HG02885 (cell line): ENCODE measurements around the gene GAGE10.
"Not testable (repeated sequence)": the region's sequence is repeated elsewhere in the genome, so short reads cannot be mapped to it uniquely, and the experiment has no call there.

Experiments
- ATAC-seq: cut with Tn5 transposase; IDR thresholded peaks from one replicate; pipeline ENCODE4 v1.9.1; 2021; ENCODE audit warnings: mild to moderate bottlenecking; ENCODE audit not compliant: unreplicated experiment, poor library complexity

Gene GAGE10

GRCh38 chrX:49316085-49316484 lies 12.6 kb downstream of the GAGE10 start:
- no peak for ATAC-seq

- not testable (repeated sequence) for ATAC-seq
Measured at GRCh38 chrX:49321737-49322136, 18.3 kb downstream of the GAGE10 start, which contains the start of gene GAGE12J. Gene GAGE12J (plus strand): TSS chrX:49322037. CDS start chrX:49323194, 1,157 bp downstream.

- ATAC-seq, result not testable (repeated sequence)
Measured at GRCh38 chrX:49322266-49322665, 18.8 kb downstream of the GAGE10 start.

- ATAC-seq, result not testable (repeated sequence)
Measured at GRCh38 chrX:49323735-49324134, 20.3 kb downstream of the GAGE10 start.

- not testable (repeated sequence) for ATAC-seq
Measured at GRCh38 chrX:49330421-49330820, 27.0 kb downstream of the GAGE10 start.

- not testable (repeated sequence) for ATAC-seq
Measured at GRCh38 chrX:49331282-49331681, 27.8 kb downstream of the GAGE10 start, which contains the start of gene GAGE13. Gene GAGE13 (plus strand): TSS chrX:49331582. CDS start chrX:49332738, 1,156 bp downstream.

GRCh38 chrX:49331841-49332240 lies 28.4 kb downstream of the GAGE10 start:
- not testable (repeated sequence) for ATAC-seq

GRCh38 chrX:49341449-49341848 lies 38.0 kb downstream of the GAGE10 start:
- not testable (repeated sequence) for ATAC-seq

- ATAC-seq, result not testable (repeated sequence)
Measured at GRCh38 chrX:49344496-49345175, 41.2 kb downstream of the GAGE10 start.

GRCh38 chrX:49345402-49345801 lies 42.0 kb downstream of the GAGE10 start:
- ATAC-seq, result not testable (repeated sequence)

GRCh38 chrX:49346150-49346549 lies 42.7 kb downstream of the GAGE10 start:
- ATAC-seq, result not testable (repeated sequence)
